Measurements from ENCODE around the gene ANAPC16.

DNA sequence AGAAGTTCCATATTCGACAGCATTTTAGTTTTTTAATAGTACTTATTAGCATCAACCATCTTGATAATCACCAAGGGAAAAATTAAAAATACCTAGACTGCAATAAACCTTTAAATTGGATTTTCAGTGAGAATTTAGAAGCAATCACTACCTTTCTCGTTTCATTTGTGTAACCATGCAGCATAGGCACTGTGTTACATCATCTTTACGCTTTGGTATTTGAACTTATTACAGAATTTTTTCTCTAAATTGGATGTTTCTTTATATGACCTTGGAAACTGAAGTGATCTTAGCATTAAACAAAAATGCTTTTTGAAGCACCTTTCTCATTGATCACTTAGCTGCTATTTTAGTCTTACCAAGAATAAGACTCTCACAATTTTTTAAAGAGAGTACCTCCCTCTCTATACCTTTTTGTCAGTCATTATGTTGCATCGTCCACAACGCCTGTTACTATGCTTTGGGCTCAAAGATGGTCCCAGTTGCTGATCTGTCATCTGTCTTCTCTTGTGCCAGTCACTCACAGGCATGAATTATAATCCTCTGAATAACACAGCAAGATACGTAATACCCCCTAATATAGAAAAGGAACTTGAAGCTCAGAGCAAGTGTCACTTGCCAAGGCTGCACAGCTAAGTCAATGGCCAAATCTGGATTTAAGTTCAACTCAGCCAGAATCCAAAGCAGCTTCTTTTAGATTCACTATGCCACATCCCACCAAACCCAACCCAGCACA lies 19.9 kb downstream of the ANAPC16 start:
- TF ChIP-seq, protein P1, sequence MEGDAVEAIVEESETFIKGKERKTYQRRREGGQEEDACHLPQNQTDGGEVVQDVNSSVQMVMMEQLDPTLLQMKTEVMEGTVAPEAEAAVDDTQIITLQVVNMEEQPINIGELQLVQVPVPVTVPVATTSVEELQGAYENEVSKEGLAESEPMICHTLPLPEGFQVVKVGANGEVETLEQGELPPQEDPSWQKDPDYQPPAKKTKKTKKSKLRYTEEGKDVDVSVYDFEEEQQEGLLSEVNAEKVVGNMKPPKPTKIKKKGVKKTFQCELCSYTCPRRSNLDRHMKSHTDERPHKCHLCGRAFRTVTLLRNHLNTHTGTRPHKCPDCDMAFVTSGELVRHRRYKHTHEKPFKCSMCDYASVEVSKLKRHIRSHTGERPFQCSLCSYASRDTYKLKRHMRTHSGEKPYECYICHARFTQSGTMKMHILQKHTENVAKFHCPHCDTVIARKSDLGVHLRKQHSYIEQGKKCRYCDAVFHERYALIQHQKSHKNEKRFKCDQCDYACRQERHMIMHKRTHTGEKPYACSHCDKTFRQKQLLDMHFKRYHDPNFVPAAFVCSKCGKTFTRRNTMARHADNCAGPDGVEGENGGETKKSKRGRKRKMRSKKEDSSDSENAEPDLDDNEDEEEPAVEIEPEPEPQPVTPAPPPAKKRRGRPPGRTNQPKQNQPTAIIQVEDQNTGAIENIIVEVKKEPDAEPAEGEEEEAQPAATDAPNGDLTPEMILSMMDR (IDR thresholded peaks at IDR 0.05) = no peak
- no peak for TF ChIP-seq POLR2A (IDR thresholded peaks at IDR 0.05)
